ENCODE results near the gene BCL7A. TPM values are rescaled to one million over a fixed set of nuclear protein-coding genes. Genes with fewer than 3 reads are reported as not detected.

BCL7A gene
- total RNA-seq, 1 donor from 2014 or later: 34.6 TPM

DNA sequence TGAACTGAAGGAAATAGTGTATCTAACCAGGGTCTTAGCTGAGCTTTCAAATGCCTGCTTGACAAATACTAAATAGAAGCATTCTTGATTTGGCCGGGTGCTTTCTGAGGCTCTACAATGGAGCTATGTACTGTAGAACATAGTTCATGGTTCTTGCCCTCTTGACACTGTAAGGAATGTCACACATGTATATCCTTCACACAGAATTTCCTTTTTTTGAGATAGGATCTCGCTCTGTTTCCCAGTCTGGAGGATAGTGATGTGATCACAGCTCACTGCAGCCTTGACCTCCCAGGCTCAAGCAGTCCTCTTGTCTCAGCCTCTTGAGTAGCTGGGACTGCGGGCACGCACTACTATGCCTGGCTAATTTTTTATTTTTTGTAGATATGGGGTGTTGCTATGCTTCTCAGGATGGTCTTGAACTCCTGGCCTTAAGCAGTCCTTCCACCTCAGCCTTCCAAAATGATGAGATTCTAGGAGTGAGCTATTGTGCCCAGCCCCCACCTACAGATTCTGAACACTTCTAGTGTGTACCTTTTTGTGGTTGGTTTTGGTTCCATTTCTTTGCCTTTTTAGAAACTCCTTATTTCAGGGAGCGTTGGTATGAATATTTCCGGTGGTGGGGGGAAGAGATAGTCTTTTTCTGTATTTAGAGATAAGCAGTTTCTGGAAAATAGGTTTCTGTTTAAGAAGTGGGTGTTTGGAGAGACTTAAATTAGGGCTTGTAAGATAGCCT lies 61.1 kb downstream of the BCL7A start:
- H3K9me3 Mint-ChIP-seq: no peaks in the 10 kb centered on the region
- peaks cover 19% of the 10 kb centered on the region for H3K36me3 Mint-ChIP-seq
- no peak for DNase-seq (ENCODE audit: low spot score in 2 of 2, unreplicated experiment in 2 of 2)
- peak overlapping the region; percentile 41 for H3K27ac Mint-ChIP-seq
- TF ChIP-seq, protein P1, sequence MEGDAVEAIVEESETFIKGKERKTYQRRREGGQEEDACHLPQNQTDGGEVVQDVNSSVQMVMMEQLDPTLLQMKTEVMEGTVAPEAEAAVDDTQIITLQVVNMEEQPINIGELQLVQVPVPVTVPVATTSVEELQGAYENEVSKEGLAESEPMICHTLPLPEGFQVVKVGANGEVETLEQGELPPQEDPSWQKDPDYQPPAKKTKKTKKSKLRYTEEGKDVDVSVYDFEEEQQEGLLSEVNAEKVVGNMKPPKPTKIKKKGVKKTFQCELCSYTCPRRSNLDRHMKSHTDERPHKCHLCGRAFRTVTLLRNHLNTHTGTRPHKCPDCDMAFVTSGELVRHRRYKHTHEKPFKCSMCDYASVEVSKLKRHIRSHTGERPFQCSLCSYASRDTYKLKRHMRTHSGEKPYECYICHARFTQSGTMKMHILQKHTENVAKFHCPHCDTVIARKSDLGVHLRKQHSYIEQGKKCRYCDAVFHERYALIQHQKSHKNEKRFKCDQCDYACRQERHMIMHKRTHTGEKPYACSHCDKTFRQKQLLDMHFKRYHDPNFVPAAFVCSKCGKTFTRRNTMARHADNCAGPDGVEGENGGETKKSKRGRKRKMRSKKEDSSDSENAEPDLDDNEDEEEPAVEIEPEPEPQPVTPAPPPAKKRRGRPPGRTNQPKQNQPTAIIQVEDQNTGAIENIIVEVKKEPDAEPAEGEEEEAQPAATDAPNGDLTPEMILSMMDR (IDR thresholded peaks at IDR 0.05; ENCODE audit: unreplicated experiment): no peak
- no peak overlapping the region for H3K4me3 Mint-ChIP-seq
- H3K27me3 Mint-ChIP-seq (ENCODE audit: low read depth): no peaks in the 10 kb centered on the region
- peaks cover 45% of the 10 kb centered on the region for H3K4me1 Mint-ChIP-seq

DNA sequence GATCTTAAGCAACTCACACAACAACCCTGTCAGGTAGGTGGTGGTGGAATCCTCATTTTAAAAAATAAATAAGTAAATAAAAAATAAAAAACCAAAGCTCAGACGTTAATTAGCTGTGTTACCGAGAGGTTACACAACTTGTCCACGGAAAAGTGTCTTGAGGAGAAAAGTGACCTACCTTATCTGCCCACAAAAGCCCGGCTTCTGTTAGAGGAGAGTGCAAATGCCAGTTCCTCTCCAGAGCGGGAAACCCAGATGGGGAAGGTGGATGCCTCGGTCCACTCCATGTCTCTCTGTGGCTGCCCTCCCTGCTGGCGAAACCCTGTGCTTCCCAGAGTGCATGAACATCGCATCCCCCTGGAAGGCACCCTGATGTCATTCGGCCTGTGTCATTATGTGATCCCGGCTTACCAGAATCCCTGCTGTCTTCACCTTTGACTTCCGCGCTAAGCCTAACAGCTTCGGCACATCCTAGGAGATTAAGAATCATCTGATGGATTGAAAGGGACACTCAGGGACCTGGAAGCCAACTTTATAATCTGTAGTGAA lies 63.2 kb downstream of the BCL7A start:
- H3K27me3 Mint-ChIP-seq (ENCODE audit: low read depth): no peaks in the 10 kb centered on the region
- no peak for DNase-seq (ENCODE audit: low spot score in 2 of 2, unreplicated experiment in 2 of 2)
- H3K4me1 Mint-ChIP-seq: peaks cover 36% of the 10 kb centered on the region
- no peak overlapping the region for H3K27ac Mint-ChIP-seq
- TF ChIP-seq, protein P1 (IDR thresholded peaks at IDR 0.05; ENCODE audit: unreplicated experiment): no peak
- no peak overlapping the region for H3K4me3 Mint-ChIP-seq
- H3K36me3 Mint-ChIP-seq: peaks cover 19% of the 10 kb centered on the region
- H3K9me3 Mint-ChIP-seq: no peaks in the 10 kb centered on the region

DNA sequence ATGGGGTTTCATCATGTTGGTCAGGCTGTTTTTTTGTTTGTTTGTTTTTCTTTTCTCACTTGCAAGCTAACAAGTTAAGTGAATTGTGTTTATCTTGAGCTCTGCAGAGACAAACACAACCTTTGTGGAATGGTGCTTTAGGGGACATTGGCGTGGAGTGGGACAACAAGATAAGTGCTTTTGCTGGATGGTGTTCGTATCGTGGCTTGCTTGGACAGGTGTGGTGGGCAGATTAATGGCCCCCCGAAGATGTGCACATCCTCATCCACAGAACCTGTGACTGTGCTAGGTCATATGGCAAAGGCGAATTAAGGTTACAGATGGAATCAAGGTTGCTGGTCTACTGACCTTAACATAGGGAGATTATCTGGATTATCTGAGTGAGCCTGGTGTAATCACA lies 63.9 kb downstream of the BCL7A start:
- Mint-ChIP-seq H3K9me3 (no peaks in the 10 kb centered on the region), H3K27ac (peak overlapping the region; percentile 7), H3K27me3 (ENCODE audit: low read depth) (no peaks in the 10 kb centered on the region), H3K4me1 (peaks cover 32% of the 10 kb centered on the region), H3K36me3 (peaks cover 19% of the 10 kb centered on the region), H3K4me3 (no peak overlapping the region)
- DNase-seq (ENCODE audit: low spot score in 2 of 2, unreplicated experiment in 2 of 2): no peak
- TF ChIP-seq, protein P1 (IDR thresholded peaks at IDR 0.05; ENCODE audit: unreplicated experiment): no peak

DNA sequence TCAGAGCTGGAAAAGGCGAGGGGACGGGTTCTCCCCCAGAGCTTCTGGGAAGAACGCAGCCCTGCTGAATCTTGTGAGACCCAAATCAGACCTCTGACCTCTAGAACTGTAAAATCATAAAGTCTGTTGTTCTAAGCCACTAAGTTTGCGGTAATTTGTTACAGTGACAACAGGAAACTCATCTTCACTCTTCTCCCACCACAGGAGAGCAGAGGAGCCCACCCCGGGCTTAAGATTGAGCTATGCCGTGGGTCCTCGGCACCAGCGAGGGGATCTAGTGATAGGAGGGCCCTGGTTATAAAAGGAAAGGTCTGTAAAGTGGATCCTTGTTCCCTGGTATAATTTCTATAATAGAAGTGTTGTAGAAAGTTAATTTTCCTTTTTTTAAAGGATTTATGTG lies 64.4 kb downstream of the BCL7A start:
- H3K27me3 Mint-ChIP-seq (ENCODE audit: low read depth): no peaks in the 10 kb centered on the region
- H3K9me3 Mint-ChIP-seq: no peaks in the 10 kb centered on the region
- H3K27ac Mint-ChIP-seq: no peak overlapping the region
- DNase-seq (ENCODE audit: low spot score in 2 of 2, unreplicated experiment in 2 of 2): no peak
- peaks cover 19% of the 10 kb centered on the region for H3K36me3 Mint-ChIP-seq
- H3K4me1 Mint-ChIP-seq: peaks cover 32% of the 10 kb centered on the region
- TF ChIP-seq, protein P1 (IDR thresholded peaks at IDR 0.05; ENCODE audit: unreplicated experiment): no peak
- H3K4me3 Mint-ChIP-seq: no peak overlapping the region

DNA sequence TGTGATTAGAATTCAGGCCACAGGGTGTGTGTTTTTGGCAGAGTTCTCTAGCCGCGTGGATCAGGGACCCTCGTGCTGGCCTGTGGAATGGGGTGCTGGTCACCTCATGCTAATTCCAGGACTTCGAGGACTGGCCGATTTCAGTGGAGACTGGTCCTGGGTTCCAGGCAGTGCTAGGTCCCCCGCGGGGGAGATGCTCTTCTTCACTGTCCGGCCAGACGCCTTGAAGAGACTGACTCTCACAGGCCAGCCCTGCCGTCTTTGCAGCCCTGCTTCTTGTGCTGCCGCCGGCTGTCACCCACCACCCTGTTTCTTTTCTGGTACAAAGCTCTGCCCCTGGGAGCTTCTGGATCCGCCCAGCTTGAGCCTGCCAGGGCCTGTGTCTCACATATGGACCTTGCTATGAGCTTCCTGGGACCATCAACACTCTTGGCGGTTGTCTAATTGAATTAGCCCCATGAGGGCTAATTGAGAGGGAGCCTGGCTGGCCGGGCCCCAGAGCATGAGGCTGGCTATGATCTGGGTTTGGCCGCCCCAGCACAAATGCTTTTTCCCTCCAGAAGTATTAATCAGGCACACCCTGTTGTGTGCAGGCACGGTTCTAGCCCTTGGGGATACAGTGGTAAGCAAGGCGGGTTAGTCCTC lies 65.1 kb downstream of the BCL7A start:
- TF ChIP-seq, protein P1 (IDR thresholded peaks at IDR 0.05; ENCODE audit: unreplicated experiment): no peak
- peaks cover 34% of the 10 kb centered on the region for H3K4me1 Mint-ChIP-seq
- DNase-seq (ENCODE audit: low spot score in 2 of 2, unreplicated experiment in 2 of 2): no peak
- no peaks in the 10 kb centered on the region for H3K9me3 Mint-ChIP-seq
- peaks cover 19% of the 10 kb centered on the region for H3K36me3 Mint-ChIP-seq
- H3K27ac Mint-ChIP-seq: no peak overlapping the region
- H3K4me3 Mint-ChIP-seq: no peak overlapping the region
- H3K27me3 Mint-ChIP-seq (ENCODE audit: low read depth): no peaks in the 10 kb centered on the region

Measured in mesothelial cell of epicardium (in vitro differentiated cells).